Right lobe of liver (tissue), 6 donors: ENCODE measurements around the gene MED27. TPM values are rescaled to one million over a fixed set of nuclear protein-coding genes. Genes with fewer than 3 reads are reported as not detected.

Experiments used
- ATAC-seq, 4 donors: fragments of 200-7000 bp; cut with Tn5 transposase; one replicate each; pipeline ENCODE4 v1.9.1; 2020; ENCODE audit warnings: mild to moderate bottlenecking in 4 of 4, moderate library complexity in 4 of 4
- DNase-seq, 3 donors: peaks; one replicate each; pipeline ENCODE4 v3.0.0-alpha.2; 2020
- H3K27ac ChIP-seq, 3 donors: fragments of 200-600 bp; one replicate each; pipeline ENCODE4 v1.8.0; 2022
- H3K27me3 ChIP-seq, 2 donors: fragments of 200-600 bp; one replicate each; pipeline ENCODE4 v1.8.0; 2022
- H3K36me3 ChIP-seq, 4 donors: fragments of 200-600 bp; sonication (generic) in 1 of 4; one replicate each; pipeline versions ENCODE4 v1.5.1 to v1.8.0; 2017 to 2022; ENCODE audit warnings: control low read depth in 1 of 4
- H3K4me1 ChIP-seq, 4 donors: fragments of 200-600 bp; sonication (generic) in 1 of 4; one replicate each; pipeline versions ENCODE4 v1.5.1 to v1.8.0; 2017 to 2022; ENCODE audit warnings: control low read depth in 1 of 4
- H3K4me3 ChIP-seq, 3 donors: fragments of 200-600 bp; one replicate each; pipeline ENCODE4 v1.8.0; 2022
- H3K9me3 ChIP-seq, 4 donors: fragments of 200-600 bp; sonication (generic) in 1 of 4; one replicate each; pipeline versions ENCODE4 v1.5.1 to v1.8.0; 2017 to 2022; ENCODE audit warnings: control low read depth in 1 of 4
- POLR2A ChIP-seq: fragments of 450-650 bp; IDR thresholded peaks from one replicate; pipeline ENCODE4 v1.6.1; 2017; ENCODE audit warnings: antibody characterized with exemption, mild to moderate bottlenecking
- WGBS: methylation state at CpG from one replicate; pipeline ENCODE4 v1.1.6; 2018; ENCODE audit warnings: low coverage, low lambda C conversion rate; ENCODE audit not compliant: insufficient coverage; ENCODE audit errors: missing lambda C conversion rate; 5-methylcytosine and 5-hydroxymethylcytosine counted together
- intact Hi-C, 2 donors: fragments of 100-400 bp; cut with DNase I; formaldehyde crosslinking; loops; one replicate each; pipeline versions ENCODE4 v1.11.2 to v1.14.1; 2022
- total RNA-seq, 6 experiments: library from RNA; depleted of rRNA in 2 of 6; stranded (reverse); fragments of >200 nt in 2 of 6; fragmentation: NEBNext Ultra II Directional in 3 of 6; extraction: Animal tissue kit (Norgen Biotek cat#: 25700) in 3 of 6; gene quantifications; one replicate each; pipeline versions ENCODE4 v1.1.0 to v1.2.4, GENCODE V29; 2016 to 2023
- TF ChIP-seq, protein P1 (sequence below), 4 donors: fragments of 200-600 bp in 3 of 4; fragments of 450-650 bp in 1 of 4; IDR thresholded peaks; one replicate each; pipeline versions ENCODE4 v1.5.1 to v1.8.0; 2016 to 2022; ENCODE audit warnings: antibody characterized with exemption in 4 of 4, mild to moderate bottlenecking in 2 of 4
- donor health status: DM: no; HTN: yes; CAD: no.
- donor health status: DM: no; HTN: no; CAD: no.
- donor health status: DM: no; HTN: no; CAD: no.
- donor health status: DM: no; HTN: yes; CAD: no.
- donor health status: DM: no; HTN: yes; CAD: no.

MED27 gene
- total RNA-seq, 6 experiments from 2014 or later: 4.6 to 7.3 (median 6.1) TPM

DNA sequence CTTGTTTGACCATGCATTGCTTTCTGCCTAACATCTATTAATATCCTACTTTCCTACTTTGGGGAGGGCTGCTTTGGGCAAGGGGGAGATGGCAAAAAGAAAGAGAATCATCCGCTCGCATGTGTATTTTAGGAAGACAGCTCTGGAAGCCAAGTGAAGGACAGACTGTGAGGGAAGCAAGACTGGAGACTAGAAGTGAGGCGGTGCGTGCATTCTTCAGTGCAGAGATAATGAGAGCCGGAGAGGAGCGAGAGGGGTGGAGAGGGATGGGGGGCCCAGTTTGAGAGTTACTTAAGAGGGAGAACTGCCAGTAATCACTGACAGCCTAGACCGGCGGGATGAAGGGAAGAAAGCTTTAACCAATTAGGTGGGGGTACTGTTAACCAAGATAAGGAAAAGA lies 188.1 kb downstream of the MED27 start:
- no peaks in the 10 kb centered on the region for H3K9me3 ChIP-seq
- H3K27ac ChIP-seq: no peak overlapping the region
- peaks cover 0 to 9% (median 2%) of the 10 kb centered on the region in 4 donors for H3K36me3 ChIP-seq
- ATAC-seq (no peak), DNase-seq (no peak)
- WGBS: 95% methylated on average over 7 of the region's 8 CpGs
- H3K27me3 ChIP-seq: no peaks in the 10 kb centered on the region
- H3K4me1 ChIP-seq: no peaks in the 10 kb centered on the region
- intact Hi-C loops: no loop called here
- no peak for TF ChIP-seq POLR2A
- TF ChIP-seq, protein P1, sequence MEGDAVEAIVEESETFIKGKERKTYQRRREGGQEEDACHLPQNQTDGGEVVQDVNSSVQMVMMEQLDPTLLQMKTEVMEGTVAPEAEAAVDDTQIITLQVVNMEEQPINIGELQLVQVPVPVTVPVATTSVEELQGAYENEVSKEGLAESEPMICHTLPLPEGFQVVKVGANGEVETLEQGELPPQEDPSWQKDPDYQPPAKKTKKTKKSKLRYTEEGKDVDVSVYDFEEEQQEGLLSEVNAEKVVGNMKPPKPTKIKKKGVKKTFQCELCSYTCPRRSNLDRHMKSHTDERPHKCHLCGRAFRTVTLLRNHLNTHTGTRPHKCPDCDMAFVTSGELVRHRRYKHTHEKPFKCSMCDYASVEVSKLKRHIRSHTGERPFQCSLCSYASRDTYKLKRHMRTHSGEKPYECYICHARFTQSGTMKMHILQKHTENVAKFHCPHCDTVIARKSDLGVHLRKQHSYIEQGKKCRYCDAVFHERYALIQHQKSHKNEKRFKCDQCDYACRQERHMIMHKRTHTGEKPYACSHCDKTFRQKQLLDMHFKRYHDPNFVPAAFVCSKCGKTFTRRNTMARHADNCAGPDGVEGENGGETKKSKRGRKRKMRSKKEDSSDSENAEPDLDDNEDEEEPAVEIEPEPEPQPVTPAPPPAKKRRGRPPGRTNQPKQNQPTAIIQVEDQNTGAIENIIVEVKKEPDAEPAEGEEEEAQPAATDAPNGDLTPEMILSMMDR (IDR thresholded peaks at IDR 0.05): no peak
- H3K4me3 ChIP-seq: no peak overlapping the region

DNA sequence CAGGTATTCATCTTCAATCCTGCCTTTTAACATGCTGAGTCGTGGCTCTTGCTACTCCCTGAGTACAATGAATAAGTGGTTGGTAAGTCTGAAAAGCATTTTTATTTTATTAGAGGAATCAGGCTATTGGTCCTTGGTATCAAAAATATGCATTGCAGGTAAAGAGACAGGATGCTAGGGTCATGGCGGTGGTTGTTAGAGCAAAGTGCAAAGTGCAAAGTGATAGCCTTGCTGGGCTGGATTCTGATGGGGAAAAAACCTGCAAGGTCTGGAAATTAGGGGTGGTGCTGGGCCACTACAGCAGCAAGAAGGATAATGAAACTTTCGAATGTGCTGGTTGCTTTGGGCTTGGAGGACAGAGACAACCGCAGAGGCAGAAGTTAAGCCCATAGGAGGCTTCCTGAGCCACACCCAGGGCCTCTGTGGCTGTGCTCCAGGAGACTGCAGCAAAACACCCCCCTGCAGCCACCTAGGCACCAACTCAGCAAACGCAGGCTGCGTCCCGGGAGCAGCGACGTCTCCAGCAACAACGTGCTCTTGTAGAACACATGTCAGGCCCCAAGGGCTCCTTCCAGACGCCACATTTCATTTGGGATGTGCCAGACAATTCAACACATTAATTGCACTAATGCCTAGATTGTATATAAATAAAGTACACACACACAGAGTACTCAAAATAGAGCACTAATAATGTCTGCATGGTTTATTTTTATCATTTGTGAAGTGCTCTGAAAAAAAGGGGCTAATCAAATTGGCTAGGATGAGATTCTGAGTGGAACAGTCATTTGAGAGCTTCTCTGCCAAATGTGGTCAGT lies 190.0 kb downstream of the MED27 start:
- Histone ChIP-seq H3K27me3 (no peaks in the 10 kb centered on the region), H3K27ac (no peak overlapping the region), H3K36me3 (peaks cover 0 to 9% (median 2%) of the 10 kb centered on the region in 4 donors), H3K4me1 (no peaks in the 10 kb centered on the region), H3K4me3 (no peak overlapping the region), H3K9me3 (no peaks in the 10 kb centered on the region)
- intact Hi-C loops: no loop called here
- no peak for TF ChIP-seq POLR2A
- TF ChIP-seq, protein P1 (IDR thresholded peaks at IDR 0.05): no peak
- peak in 1 of 3 donors; percentile 31 for DNase-seq
- WGBS: 58% methylated on average over 7 of the region's 11 CpGs
- no peak for ATAC-seq

DNA sequence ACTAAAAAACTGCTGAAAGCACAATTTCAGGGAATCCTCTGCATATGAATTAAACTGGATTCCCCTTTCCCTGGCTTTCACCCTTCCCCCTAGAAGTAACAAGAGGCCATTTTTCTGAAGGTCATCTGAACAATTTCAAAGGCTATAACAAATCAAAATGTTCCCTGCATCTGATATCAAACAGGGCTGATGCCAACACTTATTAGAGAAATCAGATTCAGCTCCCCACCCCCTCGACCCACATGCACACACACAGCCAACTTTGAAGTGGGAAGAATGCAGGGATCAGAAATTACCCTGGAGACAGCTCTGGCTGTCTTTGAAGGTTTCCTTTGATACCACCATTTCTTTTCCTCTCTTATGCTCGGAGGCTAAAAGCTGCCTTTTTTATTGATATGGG lies 190.7 kb downstream of the MED27 start:
- no peaks in the 10 kb centered on the region for H3K9me3 ChIP-seq
- H3K27me3 ChIP-seq: no peaks in the 10 kb centered on the region
- no peak overlapping the region for H3K4me3 ChIP-seq
- H3K4me1 ChIP-seq: no peaks in the 10 kb centered on the region
- ATAC-seq (no peak), DNase-seq (no peak)
- intact Hi-C loops: no loop called here
- H3K36me3 ChIP-seq: peaks cover 0 to 9% (median 2%) of the 10 kb centered on the region in 4 donors
- 100% methylated on average over 2 of the region's 2 CpGs for WGBS
- no peak for TF ChIP-seq POLR2A
- TF ChIP-seq, protein P1 (IDR thresholded peaks at IDR 0.05): no peak
- no peak overlapping the region for H3K27ac ChIP-seq

GRCh38 chr9:131887680-131888079 lies 192.0 kb downstream of the MED27 start:
- no peak overlapping the region for H3K27ac ChIP-seq

More at GRCh38 chr9:131887680-131888079, 192.0 kb downstream of the MED27 start:
- no peak overlapping the region for H3K4me3 ChIP-seq
- ATAC-seq (no peak), DNase-seq (no peak)
- TF ChIP-seq, protein P1 (IDR thresholded peaks at IDR 0.05): no peak
- no peak for TF ChIP-seq POLR2A
- H3K9me3 ChIP-seq: no peaks in the 10 kb centered on the region
- intact Hi-C loops: no loop called here
- no peaks in the 10 kb centered on the region for H3K27me3 ChIP-seq
- H3K36me3 ChIP-seq: peaks cover 0 to 4% (median 1%) of the 10 kb centered on the region in 4 donors
- 90% methylated on average over 2 of the region's 2 CpGs for WGBS
- H3K4me1 ChIP-seq: no peaks in the 10 kb centered on the region
